ENCODE results near the gene HCST. TPM values are rescaled to one million over a fixed set of nuclear protein-coding genes. Genes with fewer than 3 reads are reported as not detected.
"Not testable (repeated sequence)": the region's sequence is repeated elsewhere in the genome, so short reads cannot be mapped to it uniquely, and the experiment has no call there.

The HCST gene
- polyA plus RNA-seq, 6 donors from 2014 or later = 33.8 to 58.5 (median 47.5) TPM

GRCh38 chr19:35885225-35885738, 17.0 kb upstream of the HCST start:
- peak overlapping the region; percentile 41 to 100 (median 90) for H3K27ac Mint-ChIP-seq
- H3K27me3 Mint-ChIP-seq = peaks cover 0 to under 1% (median under 1%) of the 10 kb centered on the region in 3 donors
- DNase-seq = peak; percentile 11
- peaks cover 17 to 43% of the 10 kb centered on the region in 2 donors for H3K36me3 Mint-ChIP-seq
- H3K4me1 Mint-ChIP-seq = peaks cover 19 to 29% (median 28%) of the 10 kb centered on the region in 3 donors
- ATAC-seq (ENCODE audit: low read depth in 2 of 2) = no peak
- H3K9me3 Mint-ChIP-seq = no peaks in the 10 kb centered on the region
- peak overlapping the region in 3 of 8 donors; percentile 27 to 69 (median 61) for H3K4me3 Mint-ChIP-seq

- peaks cover 19 to 31% (median 28%) of the 10 kb centered on the region in 3 donors for H3K4me1 Mint-ChIP-seq
- peaks cover 0 to 1% (median 0%) of the 10 kb centered on the region in 3 donors for H3K27me3 Mint-ChIP-seq
- no peaks in the 10 kb centered on the region for H3K9me3 Mint-ChIP-seq
- H3K27ac Mint-ChIP-seq = peak overlapping the region; percentile 41 to 100 (median 90)
- DNase-seq (peak; percentile 6), ATAC-seq (ENCODE audit: low read depth in 2 of 2) (no peak)
- peaks cover 18 to 49% of the 10 kb centered on the region in 2 donors for H3K36me3 Mint-ChIP-seq
- peak overlapping the region in 1 of 8 donors; percentile 69 for H3K4me3 Mint-ChIP-seq
Observed at GRCh38 chr19:35885904-35886303, 16.4 kb upstream of the HCST start.

GRCh38 chr19:35887197-35887596, 15.1 kb upstream of the HCST start:
- H3K27ac Mint-ChIP-seq = peak overlapping the region in 4 of 6 donors; percentile 35 to 100 (median 74)

GRCh38 chr19:35888398-35888797, 13.9 kb upstream of the HCST start:
- ATAC-seq (ENCODE audit: low read depth in 2 of 2) = no peak
- Mint-ChIP-seq H3K4me1 (peaks cover 20 to 30% (median 21%) of the 10 kb centered on the region in 3 donors), H3K27ac (peak overlapping the region; percentile 64 to 100 (median 92)), H3K27me3 (peaks cover 0 to 3% (median 0%) of the 10 kb centered on the region in 3 donors), H3K36me3 (peaks cover 27 to 64% of the 10 kb centered on the region in 2 donors), H3K9me3 (no peaks in the 10 kb centered on the region), H3K4me3 (peak overlapping the region in 3 of 8 donors; percentile 37 to 69 (median 54))
- DNase-seq = no peak

More at GRCh38 chr19:35887197-35887596, 15.1 kb upstream of the HCST start:
- DNase-seq = peak; percentile 5
- H3K27me3 Mint-ChIP-seq = peaks cover 0 to 3% (median 0%) of the 10 kb centered on the region in 3 donors
- peaks cover 23 to 53% of the 10 kb centered on the region in 2 donors for H3K36me3 Mint-ChIP-seq
- H3K9me3 Mint-ChIP-seq = no peaks in the 10 kb centered on the region
- H3K4me3 Mint-ChIP-seq = peak overlapping the region in 2 of 8 donors; percentile 15 to 69
- no peak for ATAC-seq (ENCODE audit: low read depth in 2 of 2)
- H3K4me1 Mint-ChIP-seq = peaks cover 17 to 31% (median 26%) of the 10 kb centered on the region in 3 donors

GRCh38 chr19:35889370-35890112, 12.8 kb upstream of the HCST start:
- Mint-ChIP-seq H3K9me3 (no peaks in the 10 kb centered on the region), H3K27ac (peak overlapping the region; percentile 39 to 100 (median 80)), H3K36me3 (peaks cover 27 to 64% of the 10 kb centered on the region in 2 donors), H3K4me1 (peaks cover 15 to 29% (median 21%) of the 10 kb centered on the region in 3 donors), H3K27me3 (peaks cover 0 to 3% (median 0%) of the 10 kb centered on the region in 3 donors), H3K4me3 (peak overlapping the region in 3 of 8 donors; percentile 48 to 76 (median 49))
- peak; percentile 29 for DNase-seq
- peak in 1 of 2 donors; percentile 4 for ATAC-seq (ENCODE audit: low read depth in 2 of 2)

GRCh38 chr19:35890113-35890650, 12.1 kb upstream of the HCST start:
- ATAC-seq (ENCODE audit: low read depth in 2 of 2) (peak in 1 of 2 donors; percentile 2), DNase-seq (peak; percentile 3)
- H3K27ac Mint-ChIP-seq = peak overlapping the region in 5 of 6 donors; percentile 62 to 100 (median 85)
- H3K36me3 Mint-ChIP-seq = peaks cover 27 to 63% of the 10 kb centered on the region in 2 donors
- H3K9me3 Mint-ChIP-seq = no peaks in the 10 kb centered on the region
- H3K27me3 Mint-ChIP-seq = peaks cover 0 to 3% (median 0%) of the 10 kb centered on the region in 3 donors
- peak overlapping the region in 5 of 8 donors; percentile 47 to 76 (median 50) for H3K4me3 Mint-ChIP-seq
- peaks cover 13 to 26% (median 22%) of the 10 kb centered on the region in 3 donors for H3K4me1 Mint-ChIP-seq

- Mint-ChIP-seq H3K36me3 (peaks cover 25 to 63% of the 10 kb centered on the region in 2 donors), H3K4me3 (peak overlapping the region in 1 of 8 donors; percentile 34), H3K4me1 (peaks cover 21 to 33% (median 27%) of the 10 kb centered on the region in 3 donors), H3K27ac (peak overlapping the region in 4 of 6 donors; percentile 7 to 100 (median 76))
- DNase-seq = peak; percentile 6
- not testable (repeated sequence) for H3K27me3 Mint-ChIP-seq; H3K9me3 Mint-ChIP-seq; ATAC-seq (ENCODE audit: low read depth in 2 of 2)
Observed at GRCh38 chr19:35891819-35892218, 10.5 kb upstream of the HCST start.

- no peaks in the 10 kb centered on the region for H3K9me3 Mint-ChIP-seq
- H3K36me3 Mint-ChIP-seq = peaks cover 10 to 39% of the 10 kb centered on the region in 2 donors
- H3K27me3 Mint-ChIP-seq = peaks cover 0 to 3% (median 0%) of the 10 kb centered on the region in 3 donors
- peak overlapping the region in 5 of 6 donors; percentile 42 to 100 (median 65) for H3K27ac Mint-ChIP-seq
- DNase-seq (peak; percentile 20), ATAC-seq (ENCODE audit: low read depth in 2 of 2) (no peak)
- peaks cover 27 to 40% (median 28%) of the 10 kb centered on the region in 3 donors for H3K4me1 Mint-ChIP-seq
- peak overlapping the region in 3 of 8 donors; percentile 15 to 74 (median 15) for H3K4me3 Mint-ChIP-seq
Observed at GRCh38 chr19:35894342-35894741, 8.0 kb upstream of the HCST start.

GRCh38 chr19:35895911-35896642, 6.3 kb upstream of the HCST start:
- H3K4me3 Mint-ChIP-seq = peak overlapping the region in 7 of 8 donors; percentile 15 to 74 (median 52)
- peaks cover 36 to 45% (median 42%) of the 10 kb centered on the region in 3 donors for H3K4me1 Mint-ChIP-seq
- peak overlapping the region; percentile 33 to 100 (median 87) for H3K27ac Mint-ChIP-seq
- no peak for ATAC-seq (ENCODE audit: low read depth in 2 of 2)
- DNase-seq = peak; percentile 21
- peaks cover 7 to 22% of the 10 kb centered on the region in 2 donors for H3K36me3 Mint-ChIP-seq
- no peaks in the 10 kb centered on the region for H3K9me3 Mint-ChIP-seq
- peaks cover 0 to under 1% (median 0%) of the 10 kb centered on the region in 3 donors for H3K27me3 Mint-ChIP-seq

GRCh38 chr19:35896643-35897040, 5.7 kb upstream of the HCST start:
- Mint-ChIP-seq H3K4me3 (peak overlapping the region in 5 of 8 donors; percentile 15 to 74 (median 52)), H3K9me3 (no peaks in the 10 kb centered on the region), H3K4me1 (peaks cover 37 to 50% (median 44%) of the 10 kb centered on the region in 3 donors), H3K36me3 (peaks cover 4 to 21% of the 10 kb centered on the region in 2 donors), H3K27ac (peak overlapping the region; percentile 44 to 100 (median 87)), H3K27me3 (no peaks in the 10 kb centered on the region)
- no peak for ATAC-seq (ENCODE audit: low read depth in 2 of 2)
- DNase-seq = peak; percentile 9

- ATAC-seq (ENCODE audit: low read depth in 2 of 2) (no peak), DNase-seq (no peak)
- H3K27me3 Mint-ChIP-seq = no peaks in the 10 kb centered on the region
- H3K4me1 Mint-ChIP-seq = peaks cover 45 to 63% (median 51%) of the 10 kb centered on the region in 3 donors
- H3K27ac Mint-ChIP-seq = peak overlapping the region; percentile 86 to 100 (median 100)
- H3K4me3 Mint-ChIP-seq = peak overlapping the region; percentile 69 to 99 (median 98)
- H3K9me3 Mint-ChIP-seq = no peaks in the 10 kb centered on the region
- H3K36me3 Mint-ChIP-seq = peaks cover 0 to 14% of the 10 kb centered on the region in 2 donors
Observed at GRCh38 chr19:35897706-35898451, 4.5 kb upstream of the HCST start.

- DNase-seq = no peak
- Mint-ChIP-seq H3K4me3 (peak overlapping the region; percentile 74 to 99 (median 98)), H3K27me3 (no peaks in the 10 kb centered on the region), H3K36me3 (peaks cover 0 to 9% of the 10 kb centered on the region in 2 donors), H3K4me1 (peaks cover 51 to 66% (median 56%) of the 10 kb centered on the region in 3 donors), H3K9me3 (peaks cover 0 to 2% (median 0%) of the 10 kb centered on the region in 7 donors), H3K27ac (peak overlapping the region; percentile 99 to 100 (median 100))
- ATAC-seq (ENCODE audit: low read depth in 2 of 2) = no peak
Observed at GRCh38 chr19:35898499-35898809, 3.9 kb upstream of the HCST start.
